HTR-8/SVneo (cell line): ENCODE measurements around the gene GJC1.

Experiments used
- DNase-seq: peaks from one replicate; pipeline ENCODE4 v3.0.0; 2011; ENCODE audit warnings: low spot score, mixed read lengths; ENCODE audit not compliant: insufficient read length
- FAIRE-seq: peaks from 2 replicates; lab custom pipeline; 2011; peaks lifted over from hg19 to GRCh38; lab: Jason Lieb, UNC

GJC1 gene

GRCh38 chr17:44807093-44807816 is 22.8 kb downstream of the GJC1 start:
- FAIRE-seq (no peak), DNase-seq (no peak)

GRCh38 chr17:44804302-44805089 is 25.6 kb downstream of the GJC1 start:
- DNase-seq (no peak), FAIRE-seq (peak; percentile 65)

GRCh38 chr17:44801880-44802279 is 28.2 kb downstream of the GJC1 start:
- no peak for DNase-seq
- FAIRE-seq = no peak

GRCh38 chr17:44798356-44798755 is 31.7 kb downstream of the GJC1 start:
- DNase-seq (no peak), FAIRE-seq (peak; percentile 74)

- FAIRE-seq = peak; percentile 64
- DNase-seq = no peak
These were observed 32.3 kb downstream of the GJC1 start for GRCh38 chr17:44797802-44798201.

GRCh38 chr17:44796731-44797130 is 33.4 kb downstream of the GJC1 start:
- FAIRE-seq = no peak
- DNase-seq = no peak

GRCh38 chr17:44795928-44796327 is 34.2 kb downstream of the GJC1 start:
- FAIRE-seq = peak; percentile 59

GRCh38 chr17:44795421-44795820 is 34.7 kb downstream of the GJC1 start:
- no peak for DNase-seq
- FAIRE-seq = peak; percentile 84

More at GRCh38 chr17:44795928-44796327, 34.2 kb downstream of the GJC1 start:
- DNase-seq = no peak

- DNase-seq = peak; percentile 87
- FAIRE-seq = peak; percentile 92
These were observed 35.2 kb downstream of the GJC1 start for GRCh38 chr17:44794851-44795413.

- FAIRE-seq (peak; percentile 33), DNase-seq (no peak)
These were observed 35.9 kb downstream of the GJC1 start for GRCh38 chr17:44793885-44794842.

GRCh38 chr17:44792276-44792675 is 37.8 kb downstream of the GJC1 start:
- FAIRE-seq (no peak), DNase-seq (no peak)

GRCh38 chr17:44788139-44788538 is 41.9 kb downstream of the GJC1 start:
- DNase-seq (no peak), FAIRE-seq (peak; percentile 88)

GRCh38 chr17:44787271-44787940 is 42.7 kb downstream of the GJC1 start:
- DNase-seq (no peak), FAIRE-seq (peak; percentile 4)

- no peak for DNase-seq
These were observed 43.5 kb downstream of the GJC1 start for GRCh38 chr17:44786551-44787081.

GRCh38 chr17:44785921-44786320 is 44.2 kb downstream of the GJC1 start:
- FAIRE-seq (no peak), DNase-seq (no peak)

More at GRCh38 chr17:44786551-44787081, 43.5 kb downstream of the GJC1 start:
- FAIRE-seq = no peak

GRCh38 chr17:44782326-44782850 is 47.7 kb downstream of the GJC1 start:
- FAIRE-seq = peak; percentile 13

GRCh38 chr17:44781551-44782325 is 48.3 kb downstream of the GJC1 start:
- DNase-seq (no peak), FAIRE-seq (peak; percentile 86)

More at GRCh38 chr17:44782326-44782850, 47.7 kb downstream of the GJC1 start:
- no peak for DNase-seq

- no peak for DNase-seq
- FAIRE-seq = no peak
These were observed 49.1 kb downstream of the GJC1 start for GRCh38 chr17:44780845-44781480.
